Smooth muscle cell of the brain vasculature (primary cell): Measurements from ENCODE around the gene TDP1.
A peak's percentile ranks its signal among the peaks of the same experiment; 100 is the strongest.

Experiments used
- DNase-seq: peaks from one replicate; pipeline ENCODE4 v3.0.0-alpha.2; 2012; ENCODE audit warnings: low read depth, low spot score

TDP1 gene

DNA sequence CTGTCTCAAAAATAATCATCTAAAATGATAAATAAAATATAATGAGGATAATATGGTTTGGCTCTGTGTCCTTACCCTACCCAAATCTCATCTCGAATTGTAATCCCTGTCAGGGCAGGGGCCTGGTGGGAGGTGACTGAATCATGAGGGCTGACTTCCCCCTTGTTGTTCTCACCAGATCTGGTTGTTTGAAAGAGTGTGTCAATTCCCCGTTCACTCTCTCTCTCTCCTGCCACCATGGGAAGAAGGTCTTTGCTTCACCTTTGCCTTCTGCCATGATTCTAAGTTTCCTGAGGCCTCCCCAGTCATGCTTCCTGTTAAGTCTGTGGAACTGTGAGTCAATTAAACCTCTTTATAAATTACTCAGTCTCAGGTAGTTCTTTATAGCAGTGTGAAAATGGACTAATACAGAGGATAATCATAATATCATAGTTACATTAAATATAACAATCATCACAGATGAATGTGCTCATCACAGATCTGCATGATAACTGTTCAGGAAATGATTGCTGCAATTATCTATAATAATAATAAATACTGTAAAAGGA lies 13.8 kb upstream of the TDP1 start:
- no peak for DNase-seq

DNA sequence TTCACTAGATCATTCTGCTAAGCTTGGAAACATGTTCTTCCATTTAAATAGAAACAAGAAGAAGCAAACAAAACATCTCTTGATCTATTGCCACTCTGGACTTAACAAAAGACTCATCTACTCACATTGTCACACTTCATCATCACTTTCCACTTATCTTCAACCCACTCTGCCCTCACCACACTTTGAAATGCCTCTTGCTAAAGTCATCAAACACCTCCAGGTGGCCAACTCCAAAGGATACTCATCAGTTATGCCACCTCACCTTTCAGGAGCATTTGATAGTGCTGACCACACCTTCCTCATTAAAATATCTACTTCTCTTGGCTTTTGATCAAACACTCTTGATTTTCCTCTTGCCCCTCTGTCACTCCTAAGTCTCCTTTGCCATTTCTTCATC lies 8.4 kb upstream of the TDP1 start:
- DNase-seq, result no peak

DNA sequence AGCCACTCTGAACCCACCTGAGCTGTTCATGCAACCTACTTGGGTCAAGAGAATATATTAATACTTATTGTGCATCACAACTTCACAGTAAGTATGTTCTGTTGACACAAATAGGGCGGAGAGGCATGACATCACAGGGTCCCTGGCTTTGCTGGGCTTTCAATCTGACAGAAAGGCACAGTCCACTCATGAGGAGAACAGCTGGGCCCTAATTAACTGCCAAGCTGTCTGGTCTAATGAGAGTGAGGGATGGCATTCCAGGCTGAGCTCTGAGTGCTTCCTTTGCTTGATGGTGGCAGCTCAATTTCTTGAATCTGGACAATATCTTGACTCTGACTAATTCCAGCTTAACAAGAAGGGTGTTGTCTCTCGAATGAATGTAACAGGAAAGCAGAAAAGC lies 3.2 kb upstream of the TDP1 start:
- no peak for DNase-seq

DNA sequence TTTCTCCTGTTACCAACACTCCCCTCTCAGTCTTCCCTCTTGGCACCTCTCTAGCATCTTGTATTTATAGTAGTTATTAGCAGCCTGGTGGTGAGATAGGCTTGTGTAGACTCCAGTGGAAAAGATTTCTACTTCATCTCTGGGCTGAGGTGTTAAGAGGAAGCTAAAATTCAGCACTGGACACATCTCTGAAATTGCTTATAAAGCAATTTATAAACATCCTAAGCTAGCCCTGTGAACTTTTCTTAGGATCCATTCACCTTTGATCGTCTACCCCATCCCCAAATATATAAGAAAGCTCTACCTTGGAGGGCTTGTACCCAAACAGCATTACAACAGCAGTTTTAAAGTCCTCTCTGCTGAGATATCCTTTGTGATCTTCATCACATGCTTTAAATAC lies 2.1 kb upstream of the TDP1 start:
- DNase-seq, result no peak

DNA sequence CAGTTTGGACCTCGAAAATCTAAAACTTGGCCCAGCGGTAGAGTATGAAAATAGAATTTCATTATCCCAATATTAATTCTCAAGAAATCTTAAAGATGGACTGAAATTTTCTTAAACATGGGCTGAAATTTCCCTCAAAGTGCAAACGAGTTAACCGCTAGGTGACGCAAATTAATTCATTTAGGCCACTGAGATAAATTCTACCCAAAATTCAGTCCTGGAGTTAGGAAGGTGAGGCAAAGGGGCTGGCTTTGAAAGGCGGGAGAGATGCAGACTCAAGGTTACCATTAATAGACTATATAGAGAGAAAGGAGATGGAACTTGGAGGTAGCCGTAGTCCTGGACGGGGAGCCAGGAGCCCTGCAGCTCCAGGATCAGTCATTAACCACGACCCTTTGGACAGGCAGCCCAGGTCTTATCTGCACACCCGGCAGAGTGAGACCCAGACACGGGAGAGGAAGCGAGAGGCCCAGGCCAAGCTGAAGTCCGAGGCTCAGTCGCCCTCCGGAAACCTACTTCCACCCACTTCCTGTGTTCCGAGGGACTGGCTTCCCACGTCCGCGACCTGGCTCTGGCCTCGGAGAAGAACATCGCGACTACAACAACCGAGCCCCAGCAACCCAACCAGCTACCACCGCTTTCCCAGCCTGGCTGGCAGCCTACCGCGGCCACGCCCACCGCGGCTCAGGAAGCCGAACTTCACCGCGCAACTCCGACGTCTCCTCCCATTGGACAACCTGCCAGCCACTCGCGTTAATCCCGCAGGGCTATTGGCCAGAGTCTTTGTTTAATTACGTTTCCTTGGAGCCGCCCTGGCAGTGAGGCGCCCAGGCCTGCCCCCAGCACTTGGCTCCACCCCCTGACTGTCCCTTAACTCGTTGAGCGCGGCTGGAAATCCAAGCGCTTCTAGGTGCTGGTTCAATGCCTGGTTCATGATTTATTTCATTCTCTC lies 1.4 kb upstream of the TDP1 start, which contains the start of gene EFCAB11:
TSS of gene EFCAB11 (minus strand) at position 661 of the 952 bp plus-strand sequence. CDS start at position 591, 70 bp downstream.
- peak; percentile 96 for DNase-seq

DNA sequence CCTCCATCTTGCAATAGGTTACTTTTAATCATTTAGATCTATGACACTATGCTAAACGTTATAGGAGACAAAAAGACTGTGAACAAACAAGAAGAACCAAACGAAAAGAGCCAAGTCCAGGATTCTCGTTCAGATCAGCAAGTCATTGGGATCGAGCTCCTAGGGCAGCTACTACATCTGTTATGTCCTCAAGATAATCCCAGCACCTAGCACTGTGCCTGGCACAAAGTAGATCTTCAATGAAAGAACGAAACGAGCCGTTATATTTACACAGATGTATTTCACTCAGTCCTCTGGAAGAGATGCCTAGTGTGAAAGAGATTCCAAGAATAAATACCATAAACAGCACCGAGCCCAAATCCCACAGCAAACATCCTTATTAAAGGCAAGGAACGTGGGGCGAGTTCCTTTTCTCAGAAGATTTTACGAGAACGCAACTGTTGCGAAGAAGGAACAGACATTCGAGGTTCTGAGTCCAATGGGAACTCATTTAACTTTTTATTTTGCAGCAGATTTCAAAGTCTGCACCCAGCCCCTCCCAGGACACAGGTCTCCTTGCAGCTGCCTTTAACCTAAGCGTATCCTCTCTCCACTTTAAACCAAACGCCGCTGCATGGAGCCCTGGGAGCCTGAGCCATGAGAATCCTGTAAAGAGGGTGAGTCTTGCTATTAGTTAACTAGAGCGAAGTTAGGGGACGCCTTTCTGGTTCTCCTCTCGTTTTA lies 544 bp upstream of the TDP1 start:
- no peak for DNase-seq

DNA sequence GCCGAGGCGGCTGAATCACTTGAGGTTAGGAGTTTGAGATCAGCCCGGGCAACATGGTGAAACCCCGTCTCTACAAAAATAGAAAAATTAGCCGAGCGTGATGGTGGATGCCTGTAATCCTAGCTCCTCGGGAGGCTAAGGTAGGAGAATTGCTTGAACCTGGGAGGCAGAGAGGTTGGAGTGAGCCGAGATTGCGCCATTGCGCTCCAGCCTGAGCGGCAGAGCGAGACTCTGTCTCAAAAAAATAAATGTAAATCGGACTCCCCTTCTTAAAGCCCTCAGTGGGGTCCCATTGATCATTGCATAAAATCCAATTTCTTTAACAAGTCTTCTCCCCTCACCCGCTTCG lies 908 bp downstream of the TDP1 start:
- no peak for DNase-seq

DNA sequence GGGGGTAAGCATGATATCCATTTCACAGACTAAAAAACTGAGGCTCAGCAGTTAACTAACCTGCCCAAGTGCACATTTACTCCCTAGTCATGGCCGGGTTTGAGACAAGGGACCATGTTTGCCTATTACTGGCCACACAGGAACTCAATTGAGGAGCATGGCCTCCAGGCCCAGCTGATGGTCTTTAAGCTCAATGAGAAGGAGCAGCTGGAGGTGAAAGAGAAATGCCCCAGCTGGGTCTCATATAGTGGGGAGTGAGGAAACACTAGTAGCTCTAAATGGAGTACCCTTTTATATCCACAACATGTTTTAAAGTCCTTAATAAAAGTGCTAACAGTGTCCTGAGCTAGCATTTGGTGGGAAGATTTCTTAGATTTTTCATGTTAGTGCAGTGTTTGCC lies 1.6 kb downstream of the TDP1 start:
- no peak for DNase-seq

DNA sequence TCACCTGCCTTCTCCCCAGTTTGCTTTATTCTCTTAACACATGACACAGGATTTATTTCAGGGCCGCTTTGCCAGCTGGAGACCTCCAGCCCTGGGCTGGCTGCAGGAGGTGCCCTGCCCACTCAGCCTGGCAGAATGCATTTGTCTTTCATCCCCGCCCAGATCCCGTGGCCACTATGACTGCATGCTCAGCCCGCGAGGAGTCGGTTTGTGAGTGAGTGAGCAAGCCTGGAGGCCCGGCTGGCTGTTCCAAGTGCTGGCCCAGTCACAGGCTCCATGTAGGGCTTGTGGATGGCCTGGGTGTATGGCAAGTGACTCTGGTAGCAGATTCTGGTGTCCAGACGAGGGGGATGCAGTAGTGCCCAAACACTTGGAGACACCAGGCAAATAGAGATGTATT lies 2.1 kb downstream of the TDP1 start:
- no peak for DNase-seq

DNA sequence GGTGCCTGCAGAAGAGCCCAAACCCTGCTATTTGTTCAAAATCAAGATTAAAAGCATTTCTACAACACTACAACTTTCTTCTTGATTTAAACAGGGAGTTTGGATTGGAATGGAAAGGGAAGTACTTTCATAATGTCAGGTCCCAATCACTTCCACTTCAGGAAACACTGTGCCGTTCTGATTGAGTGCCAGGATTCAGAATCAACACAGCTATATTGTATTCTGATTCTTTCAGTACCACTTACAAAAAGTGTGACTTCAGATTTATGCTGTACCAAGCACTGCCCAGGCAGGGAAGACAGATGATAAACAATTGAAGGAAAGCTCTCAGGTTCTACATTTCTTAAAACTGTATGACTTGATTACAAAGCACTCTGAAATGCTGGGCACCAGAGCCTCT lies 3.2 kb downstream of the TDP1 start:
- no peak for DNase-seq

DNA sequence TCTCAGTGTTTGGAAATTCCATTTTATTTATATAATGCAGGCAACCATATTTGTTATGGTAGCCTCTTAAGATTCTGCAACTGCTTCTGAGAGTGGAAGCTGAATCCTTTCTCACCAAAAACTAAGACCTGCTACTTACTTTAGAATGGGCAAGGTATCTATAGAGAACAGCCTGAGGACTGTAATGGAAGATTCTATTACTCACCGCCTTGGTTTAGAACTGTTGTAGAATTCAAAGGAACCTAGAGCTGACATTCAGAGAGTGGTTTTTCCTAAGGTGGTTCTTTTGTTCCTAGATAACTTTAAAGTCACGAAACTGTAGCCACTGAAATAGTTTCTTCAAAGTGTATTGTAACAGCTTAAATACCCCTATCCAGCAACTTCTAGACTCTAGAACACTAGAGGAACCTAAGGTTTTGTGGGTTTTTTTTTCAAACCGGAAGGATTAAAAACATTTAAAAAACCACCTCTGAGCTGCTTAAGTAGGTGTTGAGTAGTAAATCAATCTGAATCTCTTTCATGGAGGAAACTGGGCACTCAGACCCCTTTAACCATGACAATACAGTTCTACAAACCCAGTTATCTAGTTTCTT lies 4.2 kb downstream of the TDP1 start:
- no peak for DNase-seq

DNA sequence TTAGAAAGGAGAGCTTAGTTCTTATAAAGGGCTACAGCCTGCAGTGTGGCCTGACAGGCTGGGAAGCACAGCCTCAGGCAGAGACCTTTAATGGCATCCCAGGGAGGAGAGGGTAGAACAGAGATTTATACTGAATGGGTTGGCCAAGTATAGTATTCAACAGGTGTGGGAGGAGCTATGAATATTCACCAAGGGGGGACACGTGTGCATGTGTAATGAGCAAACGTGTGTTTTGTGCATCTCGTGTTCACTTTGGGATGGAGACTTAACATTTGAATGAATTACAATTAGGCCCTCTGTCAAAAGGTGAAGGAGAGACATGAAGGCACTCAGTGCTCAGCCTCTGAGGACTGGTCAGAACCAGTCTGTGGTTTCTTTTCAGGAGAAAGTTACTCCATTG lies 5.2 kb downstream of the TDP1 start:
- DNase-seq, result no peak

DNA sequence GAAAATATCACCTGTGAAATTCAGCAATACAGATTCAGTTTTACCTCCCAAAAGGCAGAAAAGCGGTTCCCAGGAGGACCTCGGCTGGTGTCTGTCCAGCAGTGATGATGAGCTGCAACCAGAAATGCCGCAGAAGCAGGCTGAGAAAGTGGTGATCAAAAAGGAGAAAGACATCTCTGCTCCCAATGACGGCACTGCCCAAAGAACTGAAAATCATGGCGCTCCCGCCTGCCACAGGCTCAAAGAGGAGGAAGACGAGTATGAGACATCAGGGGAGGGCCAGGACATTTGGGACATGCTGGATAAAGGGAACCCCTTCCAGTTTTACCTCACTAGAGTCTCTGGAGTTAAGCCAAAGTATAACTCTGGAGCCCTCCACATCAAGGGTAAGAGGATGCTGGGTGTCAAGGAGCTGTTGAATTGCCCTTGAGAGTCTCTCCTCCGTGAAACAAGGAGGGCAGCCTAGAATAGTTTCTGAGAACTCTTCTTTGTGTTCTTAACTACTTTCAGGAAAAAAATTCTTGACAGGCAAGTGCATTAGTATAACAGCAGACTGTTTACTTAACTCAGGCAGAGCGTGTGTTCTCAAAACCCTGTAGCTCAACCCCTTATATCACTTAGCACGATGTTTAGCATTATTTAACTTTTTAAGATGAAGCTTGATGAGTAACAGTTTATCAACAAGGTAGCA lies 7.7 kb downstream of the TDP1 start:
- no peak for DNase-seq

DNA sequence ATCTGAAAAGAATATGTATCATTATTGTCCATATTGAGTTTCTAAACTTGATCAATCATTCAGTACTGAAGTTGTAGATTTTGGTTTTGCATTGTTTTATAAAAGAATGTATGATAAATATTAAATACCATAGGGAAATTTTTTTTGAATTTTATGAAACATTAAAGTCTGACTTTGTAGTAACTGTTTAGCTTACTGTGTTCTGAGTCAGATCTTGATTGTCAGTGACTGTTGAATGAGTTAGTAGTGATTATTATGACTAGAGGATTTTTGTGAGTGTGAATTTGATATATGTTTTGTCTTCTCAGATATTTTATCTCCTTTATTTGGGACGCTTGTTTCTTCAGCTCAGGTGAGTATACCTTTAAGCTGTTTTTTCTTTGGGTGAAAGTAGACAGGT lies 10.1 kb downstream of the TDP1 start:
- DNase-seq, result no peak

DNA sequence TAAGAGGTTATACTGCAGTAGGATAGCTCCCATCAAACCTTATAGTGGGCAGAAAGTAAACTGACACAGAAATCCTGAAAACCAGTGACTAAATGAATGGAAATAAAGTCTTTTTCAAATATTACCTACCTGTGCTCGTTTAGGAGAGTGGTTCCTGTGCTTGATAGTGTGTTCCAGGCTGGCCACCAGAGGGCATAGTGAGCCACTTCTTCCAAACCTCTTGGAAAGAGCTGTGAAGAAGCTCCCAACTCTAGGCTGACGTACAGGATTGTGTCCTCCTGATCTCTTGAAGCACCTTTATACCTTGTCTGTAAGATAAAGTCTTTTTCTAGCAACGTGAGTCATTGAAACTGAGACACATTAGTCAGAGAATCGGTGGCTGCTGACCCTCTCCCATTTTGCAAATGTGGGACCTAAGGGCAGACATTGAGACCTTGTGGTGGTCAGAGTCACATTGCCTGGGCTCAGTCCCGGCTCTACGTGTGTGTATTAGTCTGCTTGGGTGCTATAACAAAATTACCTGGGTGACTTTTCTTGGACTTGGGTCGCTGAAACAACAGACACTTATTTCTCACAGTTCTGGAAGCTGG lies 17.6 kb downstream of the TDP1 start:
- DNase-seq, result peak; percentile 20

DNA sequence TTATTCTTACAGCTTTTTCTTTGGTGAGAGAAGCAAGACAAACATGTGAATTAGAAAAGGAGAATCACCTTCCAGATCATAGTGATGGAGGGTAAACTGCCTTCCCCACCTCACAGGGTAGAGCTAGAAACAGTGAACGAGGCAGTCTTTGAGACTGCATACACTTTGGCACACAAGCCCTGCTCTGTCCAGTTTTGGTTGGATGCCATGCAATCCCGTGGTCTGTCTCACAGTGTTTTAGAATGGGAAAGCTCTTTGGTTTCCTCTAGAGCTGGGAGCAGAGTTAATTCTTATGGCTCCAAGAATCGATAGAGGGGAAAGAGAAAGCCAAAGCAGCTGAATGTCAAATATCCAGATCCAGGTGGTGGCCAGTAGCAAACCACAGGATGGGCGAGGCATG lies 21.9 kb downstream of the TDP1 start:
- no peak for DNase-seq

DNA sequence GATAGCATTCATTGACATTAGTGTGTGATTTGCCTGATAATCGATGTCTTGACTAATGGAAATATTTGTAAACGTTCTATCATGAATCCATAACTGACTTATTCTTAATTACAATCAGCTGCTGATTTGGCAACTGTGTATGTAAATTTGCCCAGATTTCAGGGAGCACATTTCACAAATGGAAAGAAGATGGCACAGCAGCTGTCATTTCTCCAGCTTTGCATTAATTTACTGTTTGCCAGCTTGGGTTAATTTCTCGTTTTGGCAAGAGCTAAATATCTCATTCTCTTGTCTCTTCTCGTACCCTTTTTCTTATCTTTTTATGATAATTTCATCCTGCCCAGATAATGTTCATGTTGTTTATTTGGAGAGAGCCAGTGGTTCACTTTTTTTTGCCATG lies 22.9 kb downstream of the TDP1 start:
- no peak for DNase-seq

DNA sequence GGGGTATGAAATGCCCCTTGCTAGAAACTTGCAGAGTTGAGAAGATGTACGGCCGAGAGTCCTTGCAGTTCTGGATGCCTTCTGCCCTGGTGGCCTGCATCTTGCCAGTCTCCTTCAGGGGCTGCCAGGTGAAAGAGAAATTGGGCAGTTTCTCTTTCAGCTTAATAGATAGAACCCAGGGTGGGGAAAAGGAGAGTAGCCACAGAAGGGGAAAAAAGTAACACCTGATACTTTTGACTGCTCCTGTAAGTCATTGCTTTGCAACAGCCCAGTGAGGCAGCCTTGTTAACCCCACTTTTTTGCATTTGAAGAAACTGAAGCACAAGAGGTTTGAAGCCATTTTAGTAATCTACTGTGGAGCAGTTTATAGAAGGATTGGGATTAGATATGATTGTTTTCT lies 27.6 kb downstream of the TDP1 start:
- no peak for DNase-seq

DNA sequence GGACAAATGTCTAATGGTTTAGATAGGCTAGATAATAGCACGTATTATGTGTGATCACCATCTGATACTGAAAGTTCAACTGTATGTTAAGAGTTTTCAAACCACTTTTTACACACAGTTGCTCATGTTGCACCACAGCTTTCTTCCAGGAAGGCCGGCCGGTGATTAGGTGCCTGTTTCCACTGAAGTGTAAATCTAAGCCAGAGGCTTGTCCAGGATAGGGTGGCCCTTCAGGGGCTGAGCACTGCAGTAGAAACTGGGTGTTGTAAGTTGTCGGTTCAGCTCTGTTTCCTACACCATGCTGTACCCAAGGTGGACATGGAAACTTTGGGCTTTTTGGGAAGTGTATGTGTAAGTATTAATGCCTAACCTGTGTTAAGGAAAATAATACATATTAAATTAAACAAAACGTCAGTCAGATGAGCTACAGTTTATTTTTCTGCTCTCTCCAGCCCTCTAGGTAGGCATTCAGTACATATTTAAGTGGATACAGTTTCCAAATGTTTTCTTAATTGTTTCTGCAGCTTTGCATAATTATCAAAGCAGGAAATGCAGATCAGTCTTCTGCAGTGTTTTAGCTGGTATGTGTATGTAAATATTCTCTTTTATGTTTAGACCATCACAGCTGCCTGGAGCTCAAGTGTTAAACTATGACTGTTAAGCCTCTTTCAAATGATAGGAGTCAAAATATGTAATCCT lies 30.9 kb downstream of the TDP1 start:
- no peak for DNase-seq

DNA sequence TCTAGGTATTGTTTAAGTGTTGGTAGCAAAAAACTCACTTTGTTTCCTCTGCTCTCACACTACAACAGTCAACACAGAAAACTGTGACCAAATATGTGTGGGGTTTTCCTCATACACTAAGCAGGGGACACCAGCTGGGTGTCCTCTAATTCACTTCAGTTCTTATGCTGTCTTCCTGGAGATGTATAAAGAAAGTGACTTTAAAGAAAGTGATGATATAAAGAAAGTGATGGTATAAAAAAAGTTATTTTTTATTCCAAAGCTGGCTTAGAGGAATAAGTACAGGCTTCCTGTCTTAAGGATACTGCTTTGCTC lies 31.4 kb downstream of the TDP1 start:
- DNase-seq, result no peak

DNA sequence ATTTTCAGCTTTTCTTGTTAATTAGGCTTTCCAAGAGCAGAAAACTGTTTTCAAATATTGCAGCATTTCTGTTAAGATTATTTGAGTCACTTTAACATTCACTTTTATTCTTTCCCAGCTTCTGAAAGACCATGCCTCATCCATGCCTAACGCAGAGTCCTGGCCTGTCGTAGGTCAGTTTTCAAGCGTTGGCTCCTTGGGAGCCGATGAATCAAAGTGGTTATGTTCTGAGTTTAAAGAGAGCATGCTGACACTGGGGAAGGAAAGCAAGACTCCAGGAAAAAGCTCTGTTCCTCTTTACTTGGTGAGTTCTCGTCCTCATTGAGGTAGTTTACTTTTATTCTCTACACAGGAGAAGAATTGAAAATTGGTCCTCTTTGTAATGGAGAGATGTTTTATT lies 33.1 kb downstream of the TDP1 start:
- no peak for DNase-seq
